Measurements from ENCODE around the gene CLUH.

Gene CLUH, protein sequence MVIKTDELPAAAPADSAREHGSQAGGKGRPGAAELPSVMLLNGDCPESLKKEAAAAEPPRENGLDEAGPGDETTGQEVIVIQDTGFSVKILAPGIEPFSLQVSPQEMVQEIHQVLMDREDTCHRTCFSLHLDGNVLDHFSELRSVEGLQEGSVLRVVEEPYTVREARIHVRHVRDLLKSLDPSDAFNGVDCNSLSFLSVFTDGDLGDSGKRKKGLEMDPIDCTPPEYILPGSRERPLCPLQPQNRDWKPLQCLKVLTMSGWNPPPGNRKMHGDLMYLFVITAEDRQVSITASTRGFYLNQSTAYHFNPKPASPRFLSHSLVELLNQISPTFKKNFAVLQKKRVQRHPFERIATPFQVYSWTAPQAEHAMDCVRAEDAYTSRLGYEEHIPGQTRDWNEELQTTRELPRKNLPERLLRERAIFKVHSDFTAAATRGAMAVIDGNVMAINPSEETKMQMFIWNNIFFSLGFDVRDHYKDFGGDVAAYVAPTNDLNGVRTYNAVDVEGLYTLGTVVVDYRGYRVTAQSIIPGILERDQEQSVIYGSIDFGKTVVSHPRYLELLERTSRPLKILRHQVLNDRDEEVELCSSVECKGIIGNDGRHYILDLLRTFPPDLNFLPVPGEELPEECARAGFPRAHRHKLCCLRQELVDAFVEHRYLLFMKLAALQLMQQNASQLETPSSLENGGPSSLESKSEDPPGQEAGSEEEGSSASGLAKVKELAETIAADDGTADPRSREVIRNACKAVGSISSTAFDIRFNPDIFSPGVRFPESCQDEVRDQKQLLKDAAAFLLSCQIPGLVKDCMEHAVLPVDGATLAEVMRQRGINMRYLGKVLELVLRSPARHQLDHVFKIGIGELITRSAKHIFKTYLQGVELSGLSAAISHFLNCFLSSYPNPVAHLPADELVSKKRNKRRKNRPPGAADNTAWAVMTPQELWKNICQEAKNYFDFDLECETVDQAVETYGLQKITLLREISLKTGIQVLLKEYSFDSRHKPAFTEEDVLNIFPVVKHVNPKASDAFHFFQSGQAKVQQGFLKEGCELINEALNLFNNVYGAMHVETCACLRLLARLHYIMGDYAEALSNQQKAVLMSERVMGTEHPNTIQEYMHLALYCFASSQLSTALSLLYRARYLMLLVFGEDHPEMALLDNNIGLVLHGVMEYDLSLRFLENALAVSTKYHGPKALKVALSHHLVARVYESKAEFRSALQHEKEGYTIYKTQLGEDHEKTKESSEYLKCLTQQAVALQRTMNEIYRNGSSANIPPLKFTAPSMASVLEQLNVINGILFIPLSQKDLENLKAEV (N-terminal part only)

DNA sequence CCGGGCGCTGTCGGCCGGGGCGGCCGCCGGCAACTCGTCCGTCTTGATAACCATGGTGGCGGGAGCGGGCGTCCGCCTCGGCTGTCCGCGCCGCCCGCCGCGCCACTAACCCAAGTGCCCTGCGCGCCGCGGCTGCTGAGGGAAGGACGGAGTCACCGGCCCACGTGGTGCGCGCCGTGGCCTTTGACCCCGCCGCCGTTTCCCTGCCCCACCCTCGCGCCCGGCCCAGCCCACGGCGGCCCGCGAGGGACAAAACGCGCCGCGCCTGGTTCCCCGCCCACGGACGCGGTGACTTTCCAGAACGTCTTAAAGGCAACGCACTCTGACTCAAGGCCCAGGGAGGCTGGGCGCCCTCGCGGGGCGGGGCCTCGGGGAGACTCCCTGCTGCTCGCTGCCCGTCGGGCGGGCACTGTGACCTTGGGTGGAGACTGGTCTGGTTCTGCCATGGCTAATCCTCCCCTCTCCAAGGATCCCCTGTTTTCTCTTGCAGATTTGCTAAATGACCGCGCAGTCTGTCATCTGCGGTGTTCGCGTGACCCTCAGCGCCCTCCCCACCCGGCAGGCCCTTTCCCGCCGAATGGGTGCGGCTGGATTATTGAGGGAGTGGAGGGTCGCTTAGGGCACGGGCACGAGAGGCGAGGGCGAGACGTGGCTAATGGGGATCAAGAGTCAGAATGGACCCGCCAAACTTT, at the start of gene CLUH:
Gene CLUH, minus strand, starts transcription at position 157 of the 692 bp plus-strand sequence. Its CDS starts 103 bp downstream, at position 54.
- DNase-seq (ENCODE audit: low spot score), result peak; percentile 95

DNA sequence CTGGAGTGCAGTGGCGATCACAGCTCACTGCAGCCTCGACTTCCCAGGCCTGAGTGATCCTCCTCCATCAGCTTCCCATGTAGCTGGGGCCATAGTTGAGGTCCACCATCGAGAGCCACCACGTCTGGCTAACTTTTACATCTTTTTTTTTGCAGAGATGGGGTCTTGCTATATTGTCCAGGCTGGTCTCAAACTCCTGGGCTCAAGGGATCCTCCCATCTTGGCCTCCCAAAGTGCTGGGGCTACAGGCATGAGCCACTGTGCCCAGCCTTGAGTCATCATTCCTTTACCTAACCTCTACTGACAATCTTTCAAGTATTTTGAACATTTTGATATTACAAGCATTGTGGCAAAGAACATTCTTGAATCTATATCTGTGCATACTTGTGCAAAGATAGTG, 47.3 kb upstream of the CLUH start:
- no peak for DNase-seq (ENCODE audit: low spot score)

DNA sequence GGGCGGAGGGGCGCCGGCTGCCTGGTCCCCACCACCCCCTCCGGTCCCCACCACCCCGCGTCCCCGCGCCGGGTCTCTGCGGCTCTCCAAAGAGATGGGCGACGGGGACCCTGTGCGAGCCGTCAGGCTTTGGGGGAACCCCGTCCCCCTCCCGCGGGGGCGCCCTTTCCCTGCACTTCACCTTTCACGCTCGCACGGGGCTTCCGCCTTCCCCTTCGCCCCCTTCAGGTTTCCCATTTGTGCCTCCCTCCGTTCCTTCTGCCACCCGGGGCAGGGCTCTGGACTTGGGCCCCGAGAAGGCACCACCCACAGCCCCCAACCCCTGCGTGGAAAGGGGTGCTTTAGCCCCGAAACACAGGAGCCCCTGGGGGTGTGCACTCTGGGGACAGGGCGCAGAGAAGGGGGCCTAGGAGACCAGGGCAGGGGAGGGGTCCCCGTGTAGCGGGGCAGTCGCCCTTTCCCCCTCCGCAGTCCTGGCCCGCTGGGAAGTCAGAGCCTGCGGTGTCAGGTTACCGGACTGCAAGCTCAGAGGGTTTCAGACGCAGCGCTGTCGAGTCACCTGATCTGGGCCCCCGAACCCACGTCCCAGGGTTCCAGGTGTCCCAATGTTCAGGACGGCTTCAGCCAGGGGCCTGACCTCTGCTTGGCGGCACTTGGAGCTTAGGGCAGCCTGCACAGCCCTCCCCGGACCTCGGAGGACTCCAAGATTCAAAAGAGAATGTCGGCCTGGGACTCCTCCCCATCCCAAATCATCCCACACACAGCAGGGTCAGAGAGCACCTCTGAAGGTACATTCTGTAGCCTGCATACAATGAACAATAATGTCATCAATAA, 44.5 kb upstream of the CLUH start:
- DNase-seq (ENCODE audit: low spot score), result no peak

DNA sequence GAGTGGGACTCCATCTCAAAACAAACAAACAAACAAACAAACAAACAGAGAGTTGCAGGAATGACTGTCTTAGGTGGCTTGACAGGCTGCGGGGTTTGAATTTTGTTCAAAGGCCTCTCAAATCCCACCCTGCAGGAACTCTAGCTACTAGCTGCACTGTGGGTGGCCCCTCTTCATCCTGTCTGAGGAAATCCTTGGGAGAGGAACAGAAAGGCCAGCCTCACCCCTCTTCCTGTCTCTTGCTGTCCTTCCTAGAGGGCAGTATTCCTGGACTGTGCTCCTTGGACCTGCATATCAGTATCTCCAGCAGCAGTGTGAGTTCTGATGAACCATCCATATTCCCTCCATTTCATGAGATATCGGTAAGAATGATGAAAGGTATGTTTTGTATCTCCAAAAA, 39.9 kb upstream of the CLUH start:
- DNase-seq (ENCODE audit: low spot score), result no peak

DNA sequence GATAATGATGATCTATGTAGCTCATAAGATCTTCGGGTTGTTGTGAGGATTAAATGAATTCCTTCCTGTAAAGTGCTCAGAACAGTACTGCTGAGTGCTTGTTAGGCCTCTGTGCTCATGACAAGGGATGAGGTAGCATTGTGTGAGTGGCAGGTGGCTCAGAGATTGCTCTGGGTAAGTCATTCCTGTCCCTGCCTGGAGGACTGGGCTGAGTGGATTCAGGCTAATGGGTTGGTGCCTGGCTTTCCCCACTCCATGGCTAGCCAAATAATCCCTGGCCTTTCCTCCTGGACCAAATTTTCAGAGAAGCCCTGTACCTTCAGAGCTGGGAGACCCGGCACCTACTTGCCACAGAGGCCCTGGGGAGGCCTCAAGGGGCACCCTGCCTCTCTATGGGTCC, 39.2 kb upstream of the CLUH start:
- DNase-seq (ENCODE audit: low spot score), result peak; percentile 17

DNA sequence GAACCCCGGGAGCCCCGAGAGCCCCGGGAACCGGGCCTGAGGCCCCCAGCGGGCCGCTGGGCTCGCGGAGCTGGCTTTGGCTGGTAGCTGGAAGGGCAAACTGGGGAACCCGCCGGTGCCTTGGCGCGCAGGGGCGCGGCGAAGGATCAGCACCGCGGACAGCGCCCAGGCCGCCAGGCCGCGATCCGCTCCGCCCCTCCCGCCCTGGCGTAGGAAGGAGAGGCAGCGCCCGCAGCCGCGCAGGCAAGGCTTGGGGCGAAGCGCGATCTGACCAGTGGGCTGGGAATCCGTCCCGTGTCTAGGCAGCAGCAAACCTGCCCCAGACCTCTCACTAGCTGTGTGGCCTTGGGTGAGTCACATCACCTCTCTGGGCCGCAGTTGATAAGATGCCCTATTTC, 38.2 kb upstream of the CLUH start:
- peak; percentile 76 for DNase-seq (ENCODE audit: low spot score)

DNA sequence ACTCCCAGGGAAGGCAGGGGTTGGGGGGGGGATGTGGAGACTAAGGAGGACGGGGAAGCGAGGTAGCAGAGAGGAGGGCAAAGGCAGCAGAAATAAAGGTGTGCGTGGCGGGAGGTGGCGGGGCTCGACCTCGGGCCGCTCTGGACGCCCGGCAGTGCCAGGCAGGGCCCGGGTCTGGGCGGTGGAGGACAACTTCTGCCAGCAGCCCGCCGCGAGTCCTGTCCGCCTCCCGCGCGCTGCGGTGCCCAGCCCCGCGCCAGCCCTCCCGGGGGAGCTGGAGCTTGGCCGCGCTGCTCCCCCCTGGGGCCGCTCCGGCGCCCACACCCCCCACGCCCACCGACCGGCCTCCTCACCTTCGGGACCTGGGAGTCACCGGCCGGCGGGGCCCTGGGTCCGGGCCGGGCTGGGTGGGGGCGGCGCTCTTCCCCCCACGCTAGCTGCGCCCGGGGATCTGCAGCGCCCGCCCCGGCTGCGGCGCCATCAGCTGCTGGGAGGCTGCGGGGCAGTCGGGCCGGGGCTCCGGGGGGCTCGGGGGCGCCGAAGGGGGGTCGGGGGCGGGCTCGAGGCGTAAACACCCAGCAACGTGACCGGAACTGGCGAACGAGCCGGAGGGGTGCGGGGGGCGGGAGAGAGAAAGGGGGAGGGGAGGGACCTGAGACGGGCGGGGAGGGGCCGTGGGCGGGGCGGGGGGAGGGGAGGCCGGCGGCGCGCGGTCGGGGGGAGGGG, 37.7 kb upstream of the CLUH start, which contains the start of gene CCDC92B:
Gene CCDC92B, minus strand, starts transcription at position 595 of the 726 bp plus-strand sequence. CDS start 14,507 bp downstream, outside the sequence.
- DNase-seq (ENCODE audit: low spot score), result no peak

DNA sequence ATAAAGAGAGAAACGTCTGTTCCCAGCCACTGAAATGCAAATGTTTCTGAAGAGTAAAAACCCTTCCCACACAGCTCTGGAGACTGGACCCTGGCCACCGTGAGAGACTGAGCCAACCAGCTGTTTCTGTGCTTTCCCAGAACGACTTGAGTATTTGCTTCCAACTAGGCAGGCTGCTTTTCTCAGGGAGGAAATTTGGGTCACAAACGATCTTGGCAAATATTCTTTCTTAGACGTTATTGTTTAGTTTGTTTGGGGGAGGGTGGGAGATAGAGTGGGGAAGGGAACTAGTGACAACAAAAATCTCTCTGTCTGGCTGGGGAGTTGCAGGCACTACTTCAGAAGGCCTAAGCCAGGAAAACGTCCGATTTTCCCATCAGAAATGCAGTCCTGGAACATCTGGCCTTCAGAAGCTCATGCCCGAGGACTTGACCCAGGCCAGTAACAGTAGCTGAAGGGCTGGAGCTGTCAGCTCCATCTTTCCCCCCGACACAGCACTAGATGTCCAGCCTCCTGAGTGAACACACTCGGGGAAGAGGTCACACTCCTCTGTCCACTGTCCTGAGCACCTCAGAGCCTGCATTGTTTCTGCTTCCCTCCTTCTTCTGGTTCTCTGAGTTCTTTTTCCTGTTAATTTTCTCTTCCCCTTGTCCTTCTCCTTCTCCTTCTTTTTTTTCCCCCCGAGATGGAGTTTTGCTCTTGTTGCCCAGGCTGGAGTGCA, 33.9 kb upstream of the CLUH start:
- DNase-seq (ENCODE audit: low spot score), result no peak

DNA sequence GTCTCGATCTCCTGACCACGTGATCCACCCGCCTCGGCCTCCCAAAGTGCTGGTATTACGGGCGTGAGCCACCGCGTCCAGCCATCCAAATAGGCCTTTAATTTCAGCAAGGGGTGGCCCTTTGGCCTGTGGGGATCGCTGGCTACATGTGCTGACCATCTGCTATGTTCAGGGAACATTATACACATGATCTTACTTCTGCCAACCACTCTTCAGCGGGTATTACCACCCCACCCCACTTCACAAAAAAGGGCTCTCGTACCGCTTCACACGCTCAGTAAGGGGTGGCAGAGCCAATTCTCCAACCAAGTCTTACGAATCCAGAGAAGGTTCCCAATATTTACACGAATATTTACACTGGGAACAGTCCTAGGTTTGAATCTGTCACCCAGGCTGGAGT, 26.1 kb upstream of the CLUH start:
- DNase-seq (ENCODE audit: low spot score), result no peak

DNA sequence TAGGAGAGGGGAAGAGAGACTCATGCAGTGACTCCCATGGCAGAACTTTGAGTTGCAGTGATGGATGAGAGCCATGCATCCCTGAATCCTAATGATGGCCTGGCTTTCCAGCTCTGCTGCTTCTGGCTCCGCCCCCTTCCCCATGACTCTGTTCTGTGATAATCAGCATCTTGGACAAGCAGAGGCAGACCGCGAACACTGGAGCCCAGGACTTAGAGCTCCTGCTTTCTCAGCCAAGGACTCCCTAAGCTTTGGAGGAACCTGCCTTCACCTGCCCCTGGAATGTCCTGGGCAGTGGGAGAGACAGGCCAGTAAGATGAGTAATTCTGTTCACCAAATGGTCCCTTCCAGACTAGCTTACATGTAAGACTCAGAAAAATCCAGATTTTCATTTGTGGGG, 25.4 kb upstream of the CLUH start:
- no peak for DNase-seq (ENCODE audit: low spot score)

DNA sequence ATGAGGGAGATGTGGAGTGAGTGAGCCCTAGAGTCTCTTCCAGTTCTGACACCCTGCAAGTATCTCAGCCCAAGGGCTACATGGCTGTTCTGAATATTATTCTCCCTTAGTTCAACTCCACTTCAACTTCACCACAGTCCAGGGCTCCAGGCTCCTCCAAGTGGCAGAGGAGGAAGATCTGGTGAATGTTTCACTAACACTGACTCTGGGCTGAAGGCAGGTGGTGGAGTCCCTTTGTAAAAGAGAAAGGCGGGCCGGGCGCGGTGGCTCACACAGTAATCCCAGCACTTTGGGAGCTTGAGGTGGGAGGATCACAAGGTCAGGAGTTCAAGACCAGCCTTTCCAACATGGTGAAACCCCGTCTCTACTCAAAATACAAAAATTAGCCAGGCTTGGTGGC, 24.3 kb upstream of the CLUH start:
- DNase-seq (ENCODE audit: low spot score), result no peak

DNA sequence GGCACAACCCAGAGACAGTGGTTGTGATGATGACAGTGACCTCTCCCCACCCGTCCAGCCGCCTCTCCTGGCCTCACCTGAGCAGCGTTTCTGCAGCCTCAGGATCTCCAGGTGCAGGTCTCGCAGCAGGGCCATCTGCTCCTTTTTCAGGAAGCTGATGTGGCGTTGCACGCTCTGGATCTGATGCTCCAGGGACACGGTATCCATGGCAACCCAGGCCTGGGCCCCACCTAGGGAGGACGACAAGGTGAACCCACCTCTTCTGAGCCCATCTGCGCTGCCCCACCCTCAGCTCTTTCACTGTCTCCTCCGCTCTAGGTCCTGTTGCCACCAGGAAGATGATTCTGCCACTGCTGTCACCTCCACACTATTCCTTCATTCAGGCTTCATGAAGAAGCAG, 23.4 kb upstream of the CLUH start:
- no peak for DNase-seq (ENCODE audit: low spot score)

DNA sequence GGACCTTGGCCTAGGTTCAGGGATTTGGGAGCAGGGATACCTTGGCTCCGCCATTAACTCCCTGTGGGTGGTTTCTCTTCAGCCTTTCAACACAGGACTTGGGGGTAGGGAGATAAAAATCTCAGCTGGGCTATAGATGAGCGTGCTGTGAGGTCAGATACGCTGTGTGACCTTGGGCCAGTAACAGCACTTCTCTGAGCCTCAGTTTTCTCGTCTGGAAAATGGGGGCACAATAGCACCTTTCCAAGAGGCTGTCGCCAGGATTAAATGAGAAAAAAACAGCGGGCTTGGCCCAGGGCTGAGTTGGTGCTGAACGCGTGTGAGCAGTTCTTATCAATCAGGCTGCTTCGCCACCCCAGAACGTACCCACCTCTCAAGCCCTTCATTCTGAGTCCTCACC, 20.2 kb upstream of the CLUH start:
- no peak for DNase-seq (ENCODE audit: low spot score)

DNA sequence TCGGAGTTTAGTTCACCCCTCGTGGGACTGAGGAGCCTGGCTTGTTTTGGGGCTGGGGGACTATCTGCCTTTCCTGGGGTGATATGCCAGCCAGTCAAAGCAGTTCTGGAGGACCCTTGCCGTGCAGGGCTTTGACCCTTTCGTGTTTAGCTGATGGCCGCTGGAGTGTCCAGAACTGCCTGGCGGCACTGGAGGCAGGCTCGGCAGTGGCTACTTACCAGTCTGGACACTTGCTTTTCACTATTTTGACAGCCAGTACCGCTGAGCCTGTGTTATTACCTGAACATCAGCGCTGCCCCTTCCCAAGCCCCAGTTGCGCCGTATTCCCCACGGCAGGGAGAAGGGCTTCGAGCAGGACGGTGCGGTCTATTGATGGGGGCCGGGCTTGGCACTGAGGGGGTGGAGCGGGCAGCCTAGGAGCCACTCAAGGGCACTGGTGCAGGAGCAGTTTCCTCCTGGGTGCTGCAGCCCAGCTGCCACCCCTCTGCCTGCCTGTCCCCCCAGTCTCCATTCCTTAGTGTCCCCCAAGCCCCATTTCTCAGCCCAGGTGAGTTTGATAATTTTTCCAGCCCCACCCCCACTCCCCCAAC, 19.3 kb upstream of the CLUH start:
- no peak for DNase-seq (ENCODE audit: low spot score)

DNA sequence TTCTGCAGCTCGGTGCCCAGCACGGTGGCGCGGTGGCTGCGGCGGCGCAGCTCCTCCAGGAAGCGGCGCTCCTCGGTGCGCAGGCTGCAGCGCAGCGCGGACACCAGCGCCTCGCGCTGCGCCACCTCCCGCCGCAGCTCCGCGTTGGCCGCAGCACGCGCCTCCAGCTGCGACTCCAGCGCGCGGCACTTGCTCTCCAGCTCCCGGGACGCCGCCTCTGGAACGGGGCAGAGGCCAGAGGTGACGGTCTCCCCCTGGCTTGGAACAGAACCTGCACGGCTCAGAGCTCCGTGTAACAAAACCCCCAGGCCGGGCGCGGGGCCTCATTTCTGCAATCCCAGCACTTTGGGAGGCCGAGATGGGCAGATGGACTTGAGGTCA, 13.2 kb upstream of the CLUH start:
- DNase-seq (ENCODE audit: low spot score), result no peak

DNA sequence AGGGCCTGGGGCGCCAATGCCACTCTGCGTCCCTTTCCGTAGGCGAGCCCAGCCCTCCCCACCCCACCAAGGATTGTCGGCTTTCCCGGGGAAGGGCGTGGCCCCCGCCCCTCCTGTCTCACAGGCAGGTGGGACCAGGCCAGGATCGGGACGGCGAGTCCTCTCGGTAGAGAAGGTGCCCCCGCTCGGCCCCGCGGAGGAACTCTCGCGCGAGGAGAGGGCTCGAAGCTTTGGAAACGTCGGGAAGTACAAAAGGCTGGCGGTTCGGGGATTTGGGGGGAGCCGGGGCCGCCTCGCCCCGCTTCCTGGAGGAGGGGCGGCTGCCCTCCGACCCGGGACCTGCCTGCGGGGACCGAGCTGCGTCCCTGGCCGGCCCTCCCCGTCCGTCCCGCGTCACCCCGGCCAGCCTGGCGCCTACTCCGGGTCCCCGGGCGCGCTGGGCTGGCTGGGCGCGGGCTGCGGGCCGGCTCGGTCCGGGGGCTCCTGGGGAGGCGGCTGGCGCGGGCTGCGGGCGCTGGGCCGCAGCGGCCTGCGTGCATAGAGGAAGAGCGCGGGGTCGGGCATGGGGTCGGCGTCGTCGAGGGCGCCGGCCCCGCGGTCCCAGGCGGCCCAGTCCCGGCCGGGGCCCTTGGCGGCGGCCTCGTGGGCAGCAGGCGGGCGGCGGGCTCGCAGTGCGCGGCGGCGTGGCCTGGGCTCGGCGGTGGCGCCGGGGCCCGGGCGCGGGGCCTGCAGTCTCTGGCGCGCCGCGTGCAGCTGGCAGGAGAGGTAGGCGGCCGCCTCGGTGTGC, 12.6 kb upstream of the CLUH start:
- no peak for DNase-seq (ENCODE audit: low spot score)

DNA sequence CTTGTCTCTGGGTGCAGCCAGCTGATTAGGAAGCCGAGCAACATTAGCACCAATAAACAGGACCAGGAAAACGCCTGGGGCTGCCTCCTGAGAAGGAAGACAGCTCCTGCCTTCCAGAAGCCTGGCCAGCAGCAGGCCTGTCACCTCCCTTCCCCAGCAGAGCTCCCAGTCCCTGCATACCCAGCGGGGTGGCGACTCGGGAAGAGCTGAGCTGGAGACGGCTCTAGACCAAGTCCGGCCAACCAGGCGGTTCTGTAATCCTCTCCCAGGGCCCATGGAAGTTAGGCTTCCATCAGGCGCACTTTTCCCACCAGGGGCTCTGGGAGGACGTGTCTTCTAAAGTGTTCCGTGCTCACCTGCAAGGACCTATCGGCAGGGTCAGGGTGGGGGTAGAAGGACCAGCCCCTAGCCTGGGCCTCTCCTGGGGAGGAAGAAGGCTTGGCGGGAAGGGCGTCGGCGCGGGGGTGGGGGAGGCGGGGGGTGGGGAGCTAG, 12.0 kb upstream of the CLUH start:
- no peak for DNase-seq (ENCODE audit: low spot score)

DNA sequence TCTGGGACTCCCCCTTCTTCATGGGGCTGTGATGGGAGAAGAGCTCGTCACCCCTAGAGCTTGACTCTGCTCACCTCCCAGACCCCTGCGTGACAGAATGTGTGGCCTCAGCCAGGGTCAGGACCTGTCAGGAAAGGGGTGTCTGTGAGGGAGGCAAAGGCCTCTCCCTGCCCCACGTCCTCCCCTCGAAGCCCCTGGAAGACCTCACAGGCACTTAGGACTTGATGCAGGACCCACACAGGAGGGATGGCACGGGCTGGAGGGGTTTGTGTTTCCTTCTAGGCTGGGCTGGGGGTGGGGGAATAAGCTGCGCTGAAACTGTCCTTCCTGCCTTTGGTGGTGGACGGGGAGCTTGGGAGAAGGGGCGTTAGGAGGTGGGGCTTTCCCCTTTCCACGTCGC, 11.0 kb upstream of the CLUH start:
- no peak for DNase-seq (ENCODE audit: low spot score)

All from RKO (cell line).